GM18526 (cell line): ENCODE results near the gene ADNP.

Source experiments
- POLR2A ChIP-seq: IDR thresholded peaks from 3 replicates; pipeline ENCODE4 v1.6.1; 2011; ENCODE audit not compliant: insufficient read length; ENCODE audit errors: extremely low read depth

Gene ADNP

GRCh38 chr20:50870561-50871161, 60.6 kb downstream of the ADNP start:
- TF ChIP-seq POLR2A = no peak

GRCh38 chr20:50868509-50869495, 62.4 kb downstream of the ADNP start:
- no peak for TF ChIP-seq POLR2A

- no peak for TF ChIP-seq POLR2A
These were observed 63.4 kb downstream of the ADNP start for GRCh38 chr20:50867805-50868204.

GRCh38 chr20:50866831-50867230, 64.4 kb downstream of the ADNP start:
- no peak for TF ChIP-seq POLR2A

- no peak for TF ChIP-seq POLR2A
These were observed 65.1 kb downstream of the ADNP start for GRCh38 chr20:50866036-50866685.

GRCh38 chr20:50865591-50865990, 65.6 kb downstream of the ADNP start:
- no peak for TF ChIP-seq POLR2A

GRCh38 chr20:50865114-50865513, 66.1 kb downstream of the ADNP start:
- TF ChIP-seq POLR2A = no peak

GRCh38 chr20:50862546-50862945, 68.7 kb downstream of the ADNP start:
- TF ChIP-seq POLR2A = no peak

- TF ChIP-seq POLR2A = no peak
These were observed 70.2 kb downstream of the ADNP start for GRCh38 chr20:50861012-50861411.

- TF ChIP-seq POLR2A = no peak
These were observed 72.1 kb downstream of the ADNP start for GRCh38 chr20:50859161-50859560.

GRCh38 chr20:50858525-50858924, 72.7 kb downstream of the ADNP start:
- no peak for TF ChIP-seq POLR2A

- no peak for TF ChIP-seq POLR2A
These were observed 73.9 kb downstream of the ADNP start for GRCh38 chr20:50857348-50857747.

- no peak for TF ChIP-seq POLR2A
These were observed 74.7 kb downstream of the ADNP start for GRCh38 chr20:50856475-50857041.

GRCh38 chr20:50855498-50856474, 75.5 kb downstream of the ADNP start:
- TF ChIP-seq POLR2A = no peak
